Stromal cell of bone marrow (primary cell): ENCODE measurements around the gene RUNX1.

ENCODE experiments used
- DNase-seq: peaks from one replicate; pipeline ENCODE4 v3.0.0-alpha.2; 2012; ENCODE audit warnings: low read depth

The RUNX1 gene

GRCh38 chr21:34782506-34783360 is 266.4 kb downstream of the RUNX1 start:
- no peak for DNase-seq

GRCh38 chr21:34781526-34781925 is 267.6 kb downstream of the RUNX1 start:
- DNase-seq, result no peak

GRCh38 chr21:34779860-34780259 is 269.2 kb downstream of the RUNX1 start:
- DNase-seq, result no peak

- DNase-seq, result no peak
These were observed 273.3 kb downstream of the RUNX1 start for GRCh38 chr21:34775793-34776192.

- DNase-seq, result no peak
These were observed 274.4 kb downstream of the RUNX1 start for GRCh38 chr21:34774750-34775149.

- DNase-seq, result no peak
These were observed 277.5 kb downstream of the RUNX1 start for GRCh38 chr21:34771512-34772028.

- DNase-seq, result no peak
These were observed 278.5 kb downstream of the RUNX1 start for GRCh38 chr21:34770576-34770975.

GRCh38 chr21:34768326-34768725 is 280.8 kb downstream of the RUNX1 start:
- no peak for DNase-seq

GRCh38 chr21:34766862-34767261 is 282.2 kb downstream of the RUNX1 start:
- DNase-seq, result no peak

- DNase-seq, result no peak
These were observed 283.5 kb downstream of the RUNX1 start for GRCh38 chr21:34765619-34766018.

GRCh38 chr21:34764715-34765284 is 284.3 kb downstream of the RUNX1 start:
- DNase-seq, result no peak

- DNase-seq, result peak; percentile 24
These were observed 286.3 kb downstream of the RUNX1 start for GRCh38 chr21:34762786-34763185.

- DNase-seq, result no peak
These were observed 287.3 kb downstream of the RUNX1 start for GRCh38 chr21:34761758-34762330.

GRCh38 chr21:34754690-34755647 is 294.1 kb downstream of the RUNX1 start:
- no peak for DNase-seq

- no peak for DNase-seq
These were observed 300.2 kb downstream of the RUNX1 start for GRCh38 chr21:34748862-34749261.

GRCh38 chr21:34745557-34746255 is 303.4 kb downstream of the RUNX1 start:
- DNase-seq, result peak; percentile 78

GRCh38 chr21:34744801-34745200 is 304.3 kb downstream of the RUNX1 start:
- DNase-seq, result no peak

- peak; percentile 96 for DNase-seq
These were observed 305.3 kb downstream of the RUNX1 start for GRCh38 chr21:34743831-34744230.

GRCh38 chr21:34743285-34743684 is 305.8 kb downstream of the RUNX1 start:
- no peak for DNase-seq

GRCh38 chr21:34740198-34740597 is 308.9 kb downstream of the RUNX1 start:
- no peak for DNase-seq
